Sigmoid colon (tissue), 7 donors: Measurements from ENCODE around the gene MACROD2. TPM values are rescaled to one million over a fixed set of nuclear protein-coding genes. Genes with fewer than 3 reads are reported as not detected.

Experiments used
- DNase-seq: peaks from one replicate; pipeline ENCODE4 v3.0.0-alpha.2; 2019
- H3K27ac ChIP-seq, 4 donors: fragments of 200-600 bp; sonication (generic); one replicate each; pipeline ENCODE4 v1.5.1; 2016 to 2019; ENCODE audit warnings: mild to moderate bottlenecking in 1 of 4
- H3K27me3 ChIP-seq, 3 donors: fragments of 200-600 bp; sonication (generic); one replicate each; pipeline ENCODE4 v1.5.1; 2019; ENCODE audit warnings: mild to moderate bottlenecking in 1 of 3
- H3K36me3 ChIP-seq, 4 donors: fragments of 200-600 bp; sonication (generic); one replicate each; pipeline ENCODE4 v1.5.1; 2016 to 2019
- H3K4me1 ChIP-seq, 4 donors: fragments of 200-600 bp; sonication (generic); one replicate each; pipeline ENCODE4 v1.5.1; 2017 to 2019
- H3K4me3 ChIP-seq, 4 donors: fragments of 200-600 bp; sonication (generic); one replicate each; pipeline ENCODE4 v1.5.1; 2017 to 2019; ENCODE audit warnings: mild to moderate bottlenecking in 2 of 4, moderate library complexity in 1 of 4
- H3K9me3 ChIP-seq, 4 donors: fragments of 200-600 bp in 3 of 4; sonication (generic) in 3 of 4; one replicate each; pipeline versions ENCODE4 v1.5.1 to v1.6.1; 2013 to 2019
- CTCF ChIP-seq, 4 experiments: fragments of 450-650 bp in 3 of 4; fragments of 200-600 bp in 1 of 4; IDR thresholded peaks; one replicate each; pipeline ENCODE4 v1.5.1; 2016 to 2019; ENCODE audit warnings: antibody characterized with exemption in 4 of 4, mild to moderate bottlenecking in 3 of 4, moderate library complexity in 2 of 4
- EP300 ChIP-seq, 4 donors: sonication (generic); formaldehyde crosslinking; IDR thresholded peaks; one replicate each; pipeline ENCODE4 v1.6.1; 2017; ENCODE audit warnings: antibody characterized with exemption in 4 of 4
- POLR2A ChIP-seq, 2 donors: fragments of 450-650 bp; IDR thresholded peaks; one replicate each; pipeline ENCODE4 v1.6.1; 2016; ENCODE audit warnings: antibody characterized with exemption in 2 of 2, mild to moderate bottlenecking in 2 of 2, moderate library complexity in 2 of 2
- POLR2AphosphoS5 ChIP-seq, 4 donors: sonication (generic); formaldehyde crosslinking; IDR thresholded peaks; one replicate each; pipeline ENCODE4 v1.6.1; 2017; ENCODE audit warnings: antibody characterized with exemption in 4 of 4
- WGBS, 2 donors: extraction: QIAGEN DNeasy Blood & Tissue Kit; methylation state at CpG; one replicate each; pipeline ENCODE4 v1.1.7; 2013; 5-methylcytosine and 5-hydroxymethylcytosine counted together
- intact Hi-C: fragments of 100-400 bp; cut with DNase I; formaldehyde crosslinking; loops from one replicate; pipeline ENCODE4 v1.15.1; 2023
- polyA plus RNA-seq, 3 donors: library from polyadenylated mRNA; stranded (reverse); fragments of 200-250 nt; gene quantifications; one replicate each; pipeline ENCODE4 v1.2.3, GENCODE V29; 2013
- total RNA-seq, 4 donors: library from RNA; depleted of rRNA; stranded (reverse); fragments of >200 nt; gene quantifications; one replicate each; pipeline ENCODE4 v1.1.0, GENCODE V29; 2016
- donor health status: healthy with polysubstance abuse.
- donor health status: Bipolar disorder and iron deficiency.
- donor health status: healthy.

Gene MACROD2
- total and polyA plus RNA-seq, 7 donors = 1.2 to 22.4 (median 5.8) TPM

- H3K36me3 ChIP-seq = no peaks in the 10 kb centered on the region
- H3K4me3 ChIP-seq = no peak overlapping the region
- TF ChIP-seq EP300 (IDR thresholded peaks at IDR 0.05) (no peak), POLR2AphosphoS5 (IDR thresholded peaks at IDR 0.05) (no peak), POLR2A (IDR thresholded peaks at IDR 0.05) (no peak), CTCF (IDR thresholded peaks at IDR 0.05) (no peak)
- no peak for DNase-seq
- no peaks in the 10 kb centered on the region for H3K9me3 ChIP-seq
- no peak overlapping the region for H3K27ac ChIP-seq
- H3K4me1 ChIP-seq = no peaks in the 10 kb centered on the region
- no peaks in the 10 kb centered on the region for H3K27me3 ChIP-seq
- intact Hi-C loops = no loop called here
- 90 to 93% methylated on average over 3 of the region's 3 CpGs for WGBS, 2 donors
These were observed 573.4 kb downstream of the MACROD2 start for GRCh38 chr20:14568701-14569100.

GRCh38 chr20:14569641-14570040, 574.3 kb downstream of the MACROD2 start:
- no peaks in the 10 kb centered on the region for H3K9me3 ChIP-seq
- no peak overlapping the region for H3K27ac ChIP-seq
- intact Hi-C loops = no loop called here
- DNase-seq = no peak
- no peak for TF ChIP-seq POLR2AphosphoS5 (IDR thresholded peaks at IDR 0.05)
- TF ChIP-seq POLR2A (IDR thresholded peaks at IDR 0.05) = no peak
- no peak for TF ChIP-seq EP300 (IDR thresholded peaks at IDR 0.05)
- no peak for TF ChIP-seq CTCF (IDR thresholded peaks at IDR 0.05)
- WGBS, 2 donors = 90 to 97% methylated on average over 2 of the region's 2 CpGs
- no peak overlapping the region for H3K4me3 ChIP-seq
- no peaks in the 10 kb centered on the region for H3K4me1 ChIP-seq
- H3K27me3 ChIP-seq = no peaks in the 10 kb centered on the region
- H3K36me3 ChIP-seq = no peaks in the 10 kb centered on the region

- TF ChIP-seq POLR2A (IDR thresholded peaks at IDR 0.05) (no peak), POLR2AphosphoS5 (IDR thresholded peaks at IDR 0.05) (no peak), CTCF (IDR thresholded peaks at IDR 0.05) (no peak), EP300 (IDR thresholded peaks at IDR 0.05) (no peak)
- intact Hi-C loops = no loop called here
- WGBS, 2 donors = 73 to 82% methylated on average over 2 of the region's 2 CpGs
- DNase-seq = no peak
- H3K27me3 ChIP-seq = no peaks in the 10 kb centered on the region
- no peaks in the 10 kb centered on the region for H3K9me3 ChIP-seq
- H3K4me3 ChIP-seq = no peak overlapping the region
- H3K27ac ChIP-seq = no peak overlapping the region
- no peaks in the 10 kb centered on the region for H3K4me1 ChIP-seq
- no peaks in the 10 kb centered on the region for H3K36me3 ChIP-seq
These were observed 575.5 kb downstream of the MACROD2 start for GRCh38 chr20:14570811-14571210.

- H3K36me3 ChIP-seq = no peaks in the 10 kb centered on the region
- H3K9me3 ChIP-seq = no peaks in the 10 kb centered on the region
- H3K4me1 ChIP-seq = no peaks in the 10 kb centered on the region
- no peak overlapping the region for H3K4me3 ChIP-seq
- WGBS, 2 donors = 64 to 84% methylated on average over 3 of the region's 3 CpGs
- H3K27ac ChIP-seq = no peak overlapping the region
- intact Hi-C loops = no loop called here
- no peaks in the 10 kb centered on the region for H3K27me3 ChIP-seq
- TF ChIP-seq CTCF (IDR thresholded peaks at IDR 0.05) = no peak
- no peak for TF ChIP-seq EP300 (IDR thresholded peaks at IDR 0.05)
- no peak for TF ChIP-seq POLR2AphosphoS5 (IDR thresholded peaks at IDR 0.05)
- no peak for TF ChIP-seq POLR2A (IDR thresholded peaks at IDR 0.05)
- DNase-seq = no peak
These were observed 578.4 kb downstream of the MACROD2 start for GRCh38 chr20:14573676-14574075.

DNA sequence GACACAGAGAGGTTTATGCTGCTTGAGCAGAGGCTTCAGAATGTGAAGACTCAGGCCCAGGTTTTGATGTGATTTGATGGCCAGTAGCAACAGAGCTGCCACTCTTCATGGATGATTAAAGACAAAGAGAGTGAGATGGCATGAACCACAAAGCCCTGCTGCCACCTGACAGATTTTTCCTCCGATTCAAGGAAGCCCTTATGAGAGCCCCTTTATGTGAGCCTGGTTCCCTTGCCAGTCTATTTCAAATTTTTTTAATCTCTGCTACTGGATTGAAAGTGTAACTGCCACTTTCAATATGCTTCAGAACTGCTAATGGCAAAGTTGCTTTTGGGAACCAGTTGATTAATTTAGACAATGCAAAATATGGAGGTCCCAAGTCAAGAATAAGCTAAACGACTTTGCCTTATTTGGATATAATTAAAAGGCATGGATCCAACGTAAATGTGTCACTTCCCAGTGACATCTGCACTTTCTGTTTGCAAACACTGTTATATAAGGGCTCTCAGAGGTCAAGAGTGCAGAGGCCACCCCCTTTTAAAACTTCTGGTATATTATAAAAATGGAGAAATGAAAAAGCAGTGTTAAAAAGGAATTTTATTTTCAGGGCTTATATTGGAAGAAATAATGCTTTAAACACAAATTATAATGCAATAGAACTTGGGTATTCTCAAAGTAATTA, 581.0 kb downstream of the MACROD2 start:
- Histone ChIP-seq H3K36me3 (no peaks in the 10 kb centered on the region), H3K4me3 (no peak overlapping the region), H3K4me1 (no peaks in the 10 kb centered on the region), H3K27me3 (no peaks in the 10 kb centered on the region), H3K9me3 (no peaks in the 10 kb centered on the region), H3K27ac (no peak overlapping the region)
- intact Hi-C loops = no loop called here
- 43 to 60% methylated on average over 3 of the region's 3 CpGs for WGBS, 2 donors
- TF ChIP-seq POLR2AphosphoS5 (IDR thresholded peaks at IDR 0.05) (no peak), CTCF (IDR thresholded peaks at IDR 0.05) (no peak), EP300 (IDR thresholded peaks at IDR 0.05) (no peak), POLR2A (IDR thresholded peaks at IDR 0.05) (no peak)
- DNase-seq = no peak
